GM19240 (cell line): ENCODE results near the gene TMEM258.

Source experiments
- DNase-seq: peaks from one replicate; pipeline ENCODE4 v3.0.0; 2011; ENCODE audit warnings: low spot score; ENCODE audit not compliant: insufficient read length

Gene TMEM258

GRCh38 chr11:61792310-61793082 lies at the start of gene TMEM258, which contains the start of gene FEN1:
TMEM258 (minus strand) TSS chr11:61792599; CDS start chr11:61792558, 41 bp downstream.
FEN1 (plus strand) TSS chr11:61792911; CDS start chr11:61795362, 2,451 bp downstream.
- DNase-seq = peak; percentile 95

GRCh38 chr11:61841636-61842527 lies 49.5 kb upstream of the TMEM258 start:
- no peak for DNase-seq

- no peak for DNase-seq
Observed at GRCh38 chr11:61840371-61840770, 48.0 kb upstream of the TMEM258 start.

GRCh38 chr11:61839742-61840141 lies 47.3 kb upstream of the TMEM258 start:
- DNase-seq = no peak

- DNase-seq = no peak
Observed at GRCh38 chr11:61838921-61839320, 46.5 kb upstream of the TMEM258 start.

- DNase-seq = no peak
Observed at GRCh38 chr11:61838501-61838900, 46.1 kb upstream of the TMEM258 start.

- no peak for DNase-seq
Observed at GRCh38 chr11:61837411-61838005, 45.1 kb upstream of the TMEM258 start.

- no peak for DNase-seq
Observed at GRCh38 chr11:61836193-61836592, 43.8 kb upstream of the TMEM258 start.

- peak; percentile 77 for DNase-seq
Observed at GRCh38 chr11:61834278-61835048, 42.1 kb upstream of the TMEM258 start.

GRCh38 chr11:61833926-61834277 lies 41.5 kb upstream of the TMEM258 start:
- DNase-seq = no peak

GRCh38 chr11:61833471-61833870 lies 41.1 kb upstream of the TMEM258 start:
- no peak for DNase-seq

- DNase-seq = no peak
Observed at GRCh38 chr11:61832754-61833153, 40.4 kb upstream of the TMEM258 start.

GRCh38 chr11:61832207-61832606 lies 39.8 kb upstream of the TMEM258 start:
- DNase-seq = no peak

- no peak for DNase-seq
Observed at GRCh38 chr11:61830237-61831105, 38.1 kb upstream of the TMEM258 start.

GRCh38 chr11:61829806-61830205 lies 37.4 kb upstream of the TMEM258 start:
- no peak for DNase-seq

GRCh38 chr11:61828629-61829407 lies 36.4 kb upstream of the TMEM258 start:
- DNase-seq = no peak

GRCh38 chr11:61828379-61828628 lies 35.9 kb upstream of the TMEM258 start:
- DNase-seq = no peak

- DNase-seq = no peak
Observed at GRCh38 chr11:61827571-61828378, 35.4 kb upstream of the TMEM258 start, which contains the start of gene FADS2. FADS2 (plus strand) TSS chr11:61828300; CDS start chr11:61828391, 91 bp downstream.
